Measurements from ENCODE around the gene CYP2J2.
"Not testable (repeated sequence)": the region's sequence is repeated elsewhere in the genome, so short reads cannot be mapped to it uniquely, and the experiment has no call there.

Gene CYP2J2

GRCh38 chr1:59926381-59927123, at the start of gene CYP2J2:
Gene CYP2J2 (minus strand): TSS chr1:59926773. CDS start chr1:59926746, 27 bp downstream.
- DNase-seq = peak; percentile 71

GRCh38 chr1:59973719-59974118, 47.1 kb upstream of the CYP2J2 start:
- ATAC-seq (no peak), DNase-seq (no peak)

More at GRCh38 chr1:59926381-59927123, at the start of gene CYP2J2:
- ATAC-seq = peak; percentile 97

GRCh38 chr1:59972216-59972927, 45.8 kb upstream of the CYP2J2 start:
- no peak for DNase-seq
- ATAC-seq = no peak

- DNase-seq (peak; percentile 65), ATAC-seq (no peak)
Observed at GRCh38 chr1:59971464-59971911, 44.9 kb upstream of the CYP2J2 start.

- not testable (repeated sequence) for DNase-seq, ATAC-seq
Observed at GRCh38 chr1:59969542-59970175, 43.1 kb upstream of the CYP2J2 start.

GRCh38 chr1:59968746-59969145, 42.2 kb upstream of the CYP2J2 start:
- not testable (repeated sequence) for DNase-seq, ATAC-seq

- no peak for ATAC-seq
- DNase-seq = no peak
Observed at GRCh38 chr1:59967780-59968179, 41.2 kb upstream of the CYP2J2 start.

GRCh38 chr1:59967141-59967697, 40.6 kb upstream of the CYP2J2 start:
- ATAC-seq (no peak), DNase-seq (no peak)

GRCh38 chr1:59952065-59952464, 25.5 kb upstream of the CYP2J2 start:
- no peak for DNase-seq
- no peak for ATAC-seq

GRCh38 chr1:59949648-59950047, 23.1 kb upstream of the CYP2J2 start:
- ATAC-seq (no peak), DNase-seq (no peak)

- ATAC-seq (no peak), DNase-seq (no peak)
Observed at GRCh38 chr1:59948990-59949389, 22.4 kb upstream of the CYP2J2 start.

GRCh38 chr1:59947047-59947938, 20.7 kb upstream of the CYP2J2 start:
- peak; percentile 44 for DNase-seq
- ATAC-seq = peak; percentile 85

- DNase-seq = no peak
- no peak for ATAC-seq
Observed at GRCh38 chr1:59945790-59946189, 19.2 kb upstream of the CYP2J2 start.

GRCh38 chr1:59939393-59939792, 12.8 kb upstream of the CYP2J2 start:
- ATAC-seq (no peak), DNase-seq (no peak)

- ATAC-seq = no peak
- no peak for DNase-seq
Observed at GRCh38 chr1:59937636-59938210, 11.2 kb upstream of the CYP2J2 start.

- DNase-seq = no peak
- ATAC-seq = no peak
Observed at GRCh38 chr1:59936358-59936821, 9.8 kb upstream of the CYP2J2 start.

GRCh38 chr1:59928996-59929395, 2.4 kb upstream of the CYP2J2 start:
- no peak for ATAC-seq

GRCh38 chr1:59927213-59927612, 640 bp upstream of the CYP2J2 start:
- ATAC-seq (no peak), DNase-seq (no peak)

More at GRCh38 chr1:59928996-59929395, 2.4 kb upstream of the CYP2J2 start:
- no peak for DNase-seq

GRCh38 chr1:59924653-59925052, 1.9 kb downstream of the CYP2J2 start:
- DNase-seq = no peak
- ATAC-seq = no peak

- not testable (repeated sequence) for DNase-seq, ATAC-seq
Observed at GRCh38 chr1:59921258-59921899, 5.2 kb downstream of the CYP2J2 start.

Measured in stimulated activated naive CD8-positive, alpha-beta T cell treated with anti-CD3 and anti-CD28 coated beads, Interleukin-15, Interleukin-2, amounts not matched to agents 100 U/mL and 50 U/mL, for 24 hours (primary cell).